Epithelial cell of proximal tubule (primary cell): ENCODE measurements around the gene TMCO4. TPM values are rescaled to one million over a fixed set of nuclear protein-coding genes. Genes with fewer than 3 reads are reported as not detected.

Experiments
- DNase-seq: peaks from one replicate; pipeline ENCODE4 v3.0.0-alpha.2; 2011; ENCODE audit warnings: low read depth
- H3K4me3 ChIP-seq: 2 replicates; pipeline ENCODE4 v1.5.1; 2011; ENCODE audit warnings: low read depth, mild to moderate bottlenecking, low read length
- CTCF ChIP-seq: conservative IDR thresholded peaks from 2 replicates; pipeline ENCODE4 v1.5.1; 2012; ENCODE audit warnings: low read depth, mild to moderate bottlenecking, low read length
- total RNA-seq: library from RNA; depleted of rRNA; stranded (reverse); fragments of >200 nt; gene quantifications from 2 replicates; pipeline ENCODE4 v1.2.3, GENCODE V29; 2015

TMCO4 gene
- total RNA-seq, 1 donor from 2014 or later = 9.8 TPM

- no peak for DNase-seq
- no peak for TF ChIP-seq CTCF
- H3K4me3 ChIP-seq = no peak overlapping the region
Observed at GRCh38 chr1:19813643-19813960, 13.9 kb upstream of the TMCO4 start.

- no peak for TF ChIP-seq CTCF
- H3K4me3 ChIP-seq = no peak overlapping the region
- DNase-seq = no peak
Observed at GRCh38 chr1:19812875-19813642, 13.3 kb upstream of the TMCO4 start.

GRCh38 chr1:19811206-19811851, 11.6 kb upstream of the TMCO4 start:
- no peak for DNase-seq
- peak; percentile 69 for TF ChIP-seq CTCF
- H3K4me3 ChIP-seq = no peak overlapping the region

GRCh38 chr1:19809044-19809750, 9.5 kb upstream of the TMCO4 start:
- TF ChIP-seq CTCF = no peak
- no peak for DNase-seq

GRCh38 chr1:19808351-19808750, 8.6 kb upstream of the TMCO4 start:
- no peak for DNase-seq
- no peak for TF ChIP-seq CTCF
- H3K4me3 ChIP-seq = no peak overlapping the region

More at GRCh38 chr1:19809044-19809750, 9.5 kb upstream of the TMCO4 start:
- H3K4me3 ChIP-seq = no peak overlapping the region

GRCh38 chr1:19804831-19805251, 5.1 kb upstream of the TMCO4 start:
- peak; percentile 95 for DNase-seq
- TF ChIP-seq CTCF = no peak

More at GRCh38 chr1:19804831-19805251, 5.1 kb upstream of the TMCO4 start:
- no peak overlapping the region for H3K4me3 ChIP-seq
